GM12878 (cell line): ENCODE measurements around the gene C17orf113. TPM values are rescaled to one million over a fixed set of nuclear protein-coding genes. Genes with fewer than 3 reads are reported as not detected.

Experiments
- ATAC-seq: fragments of 200-7000 bp; cut with Tn5 transposase; 3 replicates; pipeline ENCODE4 v1.9.1; 2020; ENCODE audit warnings: mild to moderate bottlenecking, moderate library complexity
- BruUV-seq: library from RNA; stranded (reverse); fragments of 400-500 nt; replicated peaks from 2 replicates; lab custom pipeline; 2021; lab: Mats Ljungman, UMichigan
- CTCF ChIA-PET: fragments of 300-600 bp; sonication (Branson Sonifier 250); formaldehyde crosslinking; extraction: SDS; loops from one replicate; lab custom pipeline; 2021; ENCODE audit warnings: inconsistent platforms; lab: Yijun Ruan, JAX
- POLR2A ChIA-PET: fragments of 350-600 bp; formaldehyde crosslinking; extraction: SDS; loops from one replicate; lab custom pipeline; 2021; ENCODE audit warnings: inconsistent platforms; lab: Charles Lee
- RAD21 ChIA-PET: fragments of 300-600 bp; sonication (Branson Sonifier 250); formaldehyde crosslinking; loops from one replicate; lab custom pipeline; 2023; ENCODE audit warnings: antibody characterized with exemption; ENCODE audit not compliant: unreplicated experiment; lab: Charles Lee
- SMC1A ChIA-PET: fragments of 300-600 bp; sonication (Branson Sonifier 250); formaldehyde crosslinking; loops from one replicate; lab custom pipeline; 2023; ENCODE audit not compliant: unreplicated experiment, uncharacterized antibody; lab: Charles Lee
- DNase-seq: peaks from one replicate; pipeline ENCODE4 v3.0.0-alpha.2; 2011; ENCODE audit warnings: low read depth, low spot score
- FAIRE-seq: peaks from 3 replicates; lab custom pipeline; 2011; peaks lifted over from hg19 to GRCh38; lab: Jason Lieb, UNC
- H2AFZ ChIP-seq: 2 replicates; pipeline ENCODE4 v1.6.0; 2011; ENCODE audit warnings: low read depth, low read length, control low read depth; ENCODE audit not compliant: control insufficient read depth
- H3K27ac ChIP-seq: 2 replicates; pipeline ENCODE4 v1.5.1; 2011; ENCODE audit warnings: control low read depth; ENCODE audit not compliant: control insufficient read depth, insufficient read depth
- H3K27me3 ChIP-seq, 2 experiments: replicated peaks in 1 of 2; 2 replicates each; pipeline versions ENCODE4 v1.6.0 to v1.6.1; 2011; ENCODE audit warnings: low read length in 1 of 2; ENCODE audit not compliant: control insufficient read depth in 2 of 2, insufficient read depth in 2 of 2
- H3K36me3 ChIP-seq, 2 experiments: 2 replicates each; pipeline ENCODE4 v1.5.1; 2011; ENCODE audit warnings: low read length in 1 of 2; ENCODE audit not compliant: control insufficient read depth in 2 of 2, insufficient read depth in 2 of 2
- H3K4me1 ChIP-seq: 2 replicates; pipeline ENCODE4 v1.6.1; 2011; ENCODE audit warnings: mild to moderate bottlenecking, low read length, moderate library complexity, mixed read lengths; ENCODE audit not compliant: control insufficient read depth, insufficient read depth
- H3K4me2 ChIP-seq: 2 replicates; pipeline ENCODE4 v1.6.0; 2011; ENCODE audit warnings: control low read depth; ENCODE audit not compliant: control insufficient read depth, insufficient read depth
- H3K4me3 ChIP-seq: fragments of 200-600 bp; sonication (generic); 2 replicates; pipeline ENCODE4 v1.5.1; 2016
- H3K79me2 ChIP-seq: 2 replicates; pipeline ENCODE4 v1.6.0; 2011; ENCODE audit warnings: low read length; ENCODE audit not compliant: control insufficient read depth, insufficient read depth
- H3K9ac ChIP-seq: 2 replicates; pipeline ENCODE4 v1.8.0; 2011; ENCODE audit warnings: low read length, control low read depth, mixed read lengths; ENCODE audit not compliant: control insufficient read depth, insufficient read depth
- H3K9me3 ChIP-seq: replicated peaks from 3 replicates; pipeline ENCODE4 v1.5.1; 2011; ENCODE audit warnings: mild to moderate bottlenecking, low read length; ENCODE audit not compliant: control insufficient read depth, insufficient read depth
- H4K20me1 ChIP-seq: 2 replicates; pipeline ENCODE4 v1.6.0; 2011; ENCODE audit not compliant: control insufficient read depth, insufficient read depth
- E2F4 ChIP-seq: IDR thresholded peaks from 2 replicates; pipeline ENCODE4 v1.6.1; 2012; ENCODE audit warnings: low read depth, low read length, improper control_type of control experiment
- FOXM1 ChIP-seq: IDR thresholded peaks from 2 replicates; pipeline ENCODE4 v1.6.1; 2012; ENCODE audit warnings: low read depth, mild to moderate bottlenecking, inconsistent platforms, low read length, moderate library complexity
- IKZF2 ChIP-seq, 2 experiments: fragments of 450-650 bp; IDR thresholded peaks; 2 replicates each; pipeline ENCODE4 v1.6.1; 2017; ENCODE audit warnings: mild to moderate bottlenecking in 2 of 2, moderate library complexity in 2 of 2
- KDM1A ChIP-seq: fragments of 200-600 bp; sonication (generic); IDR thresholded peaks from 2 replicates; pipeline ENCODE4 v1.6.1; 2016; ENCODE audit warnings: borderline replicate concordance
- LARP7 ChIP-seq: fragments of 450-650 bp; IDR thresholded peaks from 2 replicates; pipeline ENCODE4 v1.6.1; 2017; ENCODE audit warnings: mild to moderate bottlenecking
- PAX8 ChIP-seq: fragments of 450-650 bp; IDR thresholded peaks from 2 replicates; pipeline ENCODE4 v1.6.1; 2017; ENCODE audit warnings: mild to moderate bottlenecking, moderate library complexity
- POU2F2 ChIP-seq: IDR thresholded peaks from 3 replicates; pipeline ENCODE4 v1.6.1; 2011; ENCODE audit warnings: low read depth, mild to moderate bottlenecking, low read length, borderline replicate concordance
- PRDM15 ChIP-seq: fragments of 450-650 bp; formaldehyde crosslinking; IDR thresholded peaks from 2 replicates; pipeline ENCODE4 v1.4.0; 2020; ENCODE audit warnings: mild to moderate bottlenecking, moderate library complexity
- RELB ChIP-seq: fragments of 450-650 bp; IDR thresholded peaks from 2 replicates; pipeline ENCODE4 v1.6.1; 2017; ENCODE audit warnings: low read depth, mild to moderate bottlenecking, moderate library complexity
- RFX5 ChIP-seq: IDR thresholded peaks from 2 replicates; pipeline ENCODE4 v1.6.1; 2011; ENCODE audit warnings: low read depth, low read length, improper control_type of control experiment
- SP1 ChIP-seq: IDR thresholded peaks from one replicate; pipeline ENCODE4 v1.6.1; 2011; ENCODE audit warnings: low read depth, low read length
- STAT1 ChIP-seq: fragments of 450-650 bp; conservative IDR thresholded peaks from 2 replicates; pipeline ENCODE4 v1.6.1; 2014; ENCODE audit warnings: antibody characterized with exemption, mild to moderate bottlenecking
- TARDBP ChIP-seq: IDR thresholded peaks from 2 replicates; pipeline ENCODE4 v1.6.1; 2016; ENCODE audit warnings: borderline replicate concordance
- ZBTB11 ChIP-seq: fragments of 450-650 bp; formaldehyde crosslinking; IDR thresholded peaks from 2 replicates; pipeline ENCODE4 v1.5.0; 2022; ENCODE audit warnings: mild to moderate bottlenecking, missing genetic modification characterization
- ZNF217 ChIP-seq: fragments of 450-650 bp; IDR thresholded peaks from 2 replicates; pipeline ENCODE4 v1.6.1; 2017; ENCODE audit warnings: antibody characterized with exemption, mild to moderate bottlenecking
- WGBS: methylation state at CpG from one replicate; pipeline ENCODE4 v1.1.6; 2016; ENCODE audit warnings: low lambda C conversion rate; ENCODE audit not compliant: insufficient replicate concordance, insufficient coverage; ENCODE audit errors: missing lambda C conversion rate; 5-methylcytosine and 5-hydroxymethylcytosine counted together
- in situ Hi-C: fragments of 300-500 bp; cut with MboI; formaldehyde crosslinking; loops from 9 replicates; pipeline ENCODE4 v1.14.3; 2018; ENCODE audit warnings: mixed read lengths
- intact Hi-C: fragments of 100-400 bp; cut with micrococcal nuclease; formaldehyde crosslinking; loops from one replicate; pipeline ENCODE4 v1.14.2; 2022; ENCODE audit not compliant: unreplicated experiment
- polyA plus RNA-seq, 11 experiments: library from polyadenylated mRNA; depleted of rRNA in 4 of 11; unstranded in 6 of 11; stranded (reverse) in 5 of 11; fragments of >200 nt; fragmentation: Nextera tagmentation in 4 of 11; fragmentation: Illumina TruSeq in 1 of 11; extraction: Ambion mirVana in 4 of 11; extraction: Trizol in 1 of 11; gene quantifications; 1 replicate in 1 of 11; 2 replicates in 10 of 11; pipeline versions ENCODE4 v1.2.1 to v1.2.3, GENCODE V29; 2011 to 2016; ENCODE audit warnings: inconsistent platforms in 2 of 11, missing spikeins in 2 of 11, low read depth in 1 of 11
- total RNA-seq, 4 experiments: library from RNA; depleted of rRNA in 3 of 4; stranded (reverse); fragments of >200 nt in 3 of 4; fragmentation: Illumina TruSeq in 1 of 4; extraction: Trizol in 1 of 4; gene quantifications; 2 replicates each; pipeline versions ENCODE4 v1.2.1 to v1.2.3, GENCODE V29; 2013 to 2021

C17orf113 gene
- total and polyA plus RNA-seq, 10 of the 15 experiments (the other 5 are each of a cell fraction or from before 2014, with no cell fraction given), result 0.03 to 0.17 (median 0.08) TPM; not detected in 3

- Histone ChIP-seq H3K79me2 (no peaks in the 10 kb centered on the region), H3K9me3 (no peaks in the 10 kb centered on the region), H4K20me1 (no peaks in the 10 kb centered on the region), H3K36me3 (no peaks in the 10 kb centered on the region), H3K9ac (peak overlapping the region; percentile 7; the same call in 1 of the 2 replicates), H3K4me1 (no peaks in the 10 kb centered on the region), H2AFZ (peak overlapping the region; percentile 72), H3K27ac (no peak overlapping the region), H3K4me2 (peak overlapping the region; percentile 89), H3K4me3 (peak overlapping the region; percentile 52; the same call in 1 of the 2 replicates), H3K27me3 (peaks cover 4 to 5% of the 10 kb centered on the region in 2 experiments)
- intact Hi-C loops (no loop called here), in situ Hi-C loops (no loop called here)
- no TSS peak for BruUV-seq
- SMC1A ChIA-PET, result interaction anchor here (1.0 to 1.2 kb wide), 3 partner anchors 15 to 29 kb away, joined by 3 to 4 read pairs (median 3); no protein-coding TSS in a partner anchor
- CTCF ChIA-PET, result interaction anchor here (0.6 to 1.6 kb wide), 7 partner anchors 9 to 58 kb away, joined by 3 to 5 read pairs (median 3); no protein-coding TSS in a partner anchor
- no peak for DNase-seq
- RAD21 ChIA-PET, result no interaction called here
- POLR2A ChIA-PET, result no interaction called here
- ATAC-seq, result peak; percentile 42
- no peak for FAIRE-seq
- 2% methylated on average over 7 of the region's 7 CpGs for WGBS
- no peak for TF ChIP-seq ZNF217
- no peak for TF ChIP-seq FOXM1
- TF ChIP-seq TARDBP, result no peak
- TF ChIP-seq POU2F2, result no peak
- no peak for TF ChIP-seq RELB
- TF ChIP-seq KDM1A, result no peak
- no peak for TF ChIP-seq RFX5
- TF ChIP-seq E2F4, result no peak
- no peak for TF ChIP-seq SP1
- TF ChIP-seq IKZF2 (IDR thresholded peaks at IDR 0.05), result no peak
- TF ChIP-seq LARP7, result no peak
- no peak for TF ChIP-seq PRDM15 (CRISPR knock-in tag)
- TF ChIP-seq PAX8, result no peak
- no peak for TF ChIP-seq STAT1
- TF ChIP-seq ZBTB11 (CRISPR knock-in tag), result no peak
Observed at GRCh38 chr17:42049834-42050392, 488 bp downstream of the C17orf113 start.
